Neutrophil (primary cell): ENCODE data around the gene KCNJ13.
"Not testable (repeated sequence)": the region's sequence is repeated elsewhere in the genome, so short reads cannot be mapped to it uniquely, and the experiment has no call there.

Experiments used
- H3K27ac ChIP-seq: fragments of 200-600 bp; sonication (generic); 2 replicates; pipeline ENCODE4 v1.5.1; 2016; ENCODE audit warnings: mild to moderate bottlenecking, moderate library complexity
- H3K27me3 ChIP-seq: fragments of 200-600 bp; sonication (generic); 2 replicates; pipeline ENCODE4 v1.6.0; 2016; ENCODE audit warnings: mild to moderate bottlenecking
- H3K36me3 ChIP-seq: fragments of 200-600 bp; sonication (generic); 2 replicates; pipeline ENCODE4 v1.5.1; 2017
- H3K4me1 ChIP-seq, 2 experiments: fragments of 200-600 bp in 1 of 2; sonication (generic) in 1 of 2; 1 replicate in 1 of 2; 2 replicates in 1 of 2; pipeline versions ENCODE4 v1.5.1 to v1.6.1; 2013 to 2016; ENCODE audit warnings: low read depth in 1 of 2, low read length in 1 of 2, mild to moderate bottlenecking in 1 of 2, moderate library complexity in 1 of 2; ENCODE audit not compliant: control insufficient read depth in 1 of 2, insufficient read depth in 1 of 2
- H3K4me3 ChIP-seq, 2 experiments: fragments of 200-600 bp in 1 of 2; sonication (generic) in 1 of 2; 1 replicate in 1 of 2; 2 replicates in 1 of 2; pipeline ENCODE4 v1.5.1; 2013 to 2016; ENCODE audit warnings: low read depth in 1 of 2, low read length in 1 of 2, mild to moderate bottlenecking in 1 of 2, moderate library complexity in 1 of 2
- H3K9me3 ChIP-seq: fragments of 200-600 bp; sonication (generic); 2 replicates; pipeline ENCODE4 v1.5.1; 2016
- CTCF ChIP-seq: fragments of 200-600 bp; sonication (generic); IDR thresholded peaks from 2 replicates; pipeline ENCODE4 v1.5.1; 2016; ENCODE audit warnings: antibody characterized with exemption

The KCNJ13 gene

GRCh38 chr2:232731470-232731869 lies 44.9 kb downstream of the KCNJ13 start:
- H3K27ac ChIP-seq: no peak overlapping the region
- peaks cover 45% of the 10 kb centered on the region for H3K36me3 ChIP-seq

GRCh38 chr2:232728785-232729184 lies 47.6 kb downstream of the KCNJ13 start:
- H3K27me3 ChIP-seq: no peaks in the 10 kb centered on the region
- H3K4me1 ChIP-seq: no peaks in the 10 kb centered on the region
- H3K27ac ChIP-seq: no peak overlapping the region
- no peaks in the 10 kb centered on the region for H3K9me3 ChIP-seq
- no peak for TF ChIP-seq CTCF
- peaks cover 41% of the 10 kb centered on the region for H3K36me3 ChIP-seq
- H3K4me3 ChIP-seq: no peak overlapping the region

More at GRCh38 chr2:232731470-232731869, 44.9 kb downstream of the KCNJ13 start:
- Histone ChIP-seq H3K4me1 (no peaks in the 10 kb centered on the region), H3K27me3 (no peaks in the 10 kb centered on the region), H3K4me3 (no peak overlapping the region), H3K9me3 (no peaks in the 10 kb centered on the region)
- no peak for TF ChIP-seq CTCF

GRCh38 chr2:232723027-232723426 lies 53.3 kb downstream of the KCNJ13 start:
- Histone ChIP-seq H3K36me3 (peaks cover 18% of the 10 kb centered on the region), H3K4me3 (no peak overlapping the region)

DNA sequence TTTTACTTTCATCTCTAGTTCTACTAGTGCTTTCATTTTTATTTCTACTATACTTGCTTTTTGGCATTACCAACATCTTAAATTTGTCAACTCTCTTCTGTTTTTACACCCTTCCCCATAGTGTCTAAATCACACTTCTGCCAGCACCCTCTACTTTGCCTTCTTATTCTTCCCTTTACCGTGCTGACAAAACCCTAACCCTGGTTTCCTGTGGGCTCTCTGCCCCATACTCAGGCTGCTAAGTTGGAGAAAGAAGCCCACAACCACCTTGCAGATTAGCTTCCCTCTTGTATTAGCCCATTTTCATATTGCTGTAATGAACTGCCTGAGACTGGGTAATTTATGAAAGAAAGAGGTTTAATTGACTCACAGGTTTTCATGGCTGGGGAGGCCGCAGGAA lies 54.5 kb downstream of the KCNJ13 start:
- peaks cover 18% of the 10 kb centered on the region for H3K36me3 ChIP-seq
- H3K9me3 ChIP-seq: peaks cover 4% of the 10 kb centered on the region
- H3K4me1 ChIP-seq: peaks cover 12 to 22% of the 10 kb centered on the region in 2 experiments
- no peak for TF ChIP-seq CTCF
- peak overlapping the region; percentile 76 for H3K27ac ChIP-seq
- no peak overlapping the region for H3K4me3 ChIP-seq
- H3K27me3 ChIP-seq: no peaks in the 10 kb centered on the region

More at GRCh38 chr2:232723027-232723426, 53.3 kb downstream of the KCNJ13 start:
- peaks cover 4% of the 10 kb centered on the region for H3K9me3 ChIP-seq
- H3K27ac ChIP-seq: peak overlapping the region; percentile 76
- H3K27me3 ChIP-seq: no peaks in the 10 kb centered on the region
- peaks cover 12 to 20% of the 10 kb centered on the region in 2 experiments for H3K4me1 ChIP-seq
- no peak for TF ChIP-seq CTCF

DNA sequence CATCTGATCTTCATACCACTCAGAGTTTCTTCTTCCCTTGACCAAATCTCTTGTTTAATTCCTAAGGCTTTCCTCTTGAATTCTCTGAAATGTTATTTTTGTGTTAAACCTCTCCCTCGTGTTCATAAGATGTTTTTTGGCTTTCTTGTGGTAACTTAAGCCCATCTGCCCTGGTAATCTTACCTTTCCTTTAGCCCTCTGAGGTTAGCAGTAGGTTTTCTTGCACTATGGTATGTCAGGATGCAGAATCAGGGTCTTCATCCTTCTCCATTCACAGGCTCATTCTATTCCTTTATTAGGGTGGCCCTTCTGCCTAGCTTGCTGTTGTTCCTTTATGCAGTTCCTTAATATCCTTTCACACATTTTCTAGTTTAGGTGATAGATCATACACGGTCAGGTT lies 55.1 kb downstream of the KCNJ13 start:
- H3K9me3 ChIP-seq: peaks cover 4% of the 10 kb centered on the region
- no peaks in the 10 kb centered on the region for H3K27me3 ChIP-seq

DNA sequence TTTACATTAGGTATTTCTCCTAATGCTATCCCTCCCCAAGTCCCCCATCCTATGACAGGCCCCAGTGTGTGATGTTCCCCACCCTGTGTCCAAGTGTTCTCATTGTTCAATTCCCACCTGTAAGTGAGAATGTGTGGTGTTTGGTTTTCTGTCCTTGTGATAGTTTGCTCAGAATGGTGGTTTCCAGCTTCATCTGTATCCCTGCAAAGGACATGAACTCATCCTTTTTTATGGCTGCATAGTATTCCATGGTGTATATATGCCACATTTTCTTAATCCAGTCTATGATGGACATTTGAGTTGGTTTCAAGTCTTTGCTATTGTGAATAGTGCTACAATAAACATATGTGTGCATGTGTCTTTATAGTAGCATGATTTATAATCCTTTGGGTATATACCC lies 56.3 kb downstream of the KCNJ13 start:
- H3K4me3 ChIP-seq, H3K36me3 ChIP-seq: not testable (repeated sequence)

More for the DNA sequence above, 55.1 kb downstream of the KCNJ13 start:
- H3K4me1 ChIP-seq: peaks cover 12 to 22% of the 10 kb centered on the region in 2 experiments
- peaks cover 18% of the 10 kb centered on the region for H3K36me3 ChIP-seq
- no peak for TF ChIP-seq CTCF
- no peak overlapping the region for H3K4me3 ChIP-seq
- peak overlapping the region; percentile 76 for H3K27ac ChIP-seq

More for the DNA sequence above, 56.3 kb downstream of the KCNJ13 start:
- peaks cover 12 to 22% of the 10 kb centered on the region in 2 experiments for H3K4me1 ChIP-seq
- not testable (repeated sequence) for H3K27ac ChIP-seq, H3K27me3 ChIP-seq, H3K9me3 ChIP-seq
